HTERT RPE-1 (cell line): Measurements from ENCODE around the gene OSTM1.

Experiments used
- in situ Hi-C: fragments of 300-500 bp; cut with MboI; formaldehyde crosslinking; loops from 4 replicates; pipeline ENCODE4 v1.14.3; 2020; ENCODE audit warnings: low sequenced_read_pairs

OSTM1 gene, protein sequence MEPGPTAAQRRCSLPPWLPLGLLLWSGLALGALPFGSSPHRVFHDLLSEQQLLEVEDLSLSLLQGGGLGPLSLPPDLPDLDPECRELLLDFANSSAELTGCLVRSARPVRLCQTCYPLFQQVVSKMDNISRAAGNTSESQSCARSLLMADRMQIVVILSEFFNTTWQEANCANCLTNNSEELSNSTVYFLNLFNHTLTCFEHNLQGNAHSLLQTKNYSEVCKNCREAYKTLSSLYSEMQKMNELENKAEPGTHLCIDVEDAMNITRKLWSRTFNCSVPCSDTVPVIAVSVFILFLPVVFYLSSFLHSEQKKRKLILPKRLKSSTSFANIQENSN

DNA sequence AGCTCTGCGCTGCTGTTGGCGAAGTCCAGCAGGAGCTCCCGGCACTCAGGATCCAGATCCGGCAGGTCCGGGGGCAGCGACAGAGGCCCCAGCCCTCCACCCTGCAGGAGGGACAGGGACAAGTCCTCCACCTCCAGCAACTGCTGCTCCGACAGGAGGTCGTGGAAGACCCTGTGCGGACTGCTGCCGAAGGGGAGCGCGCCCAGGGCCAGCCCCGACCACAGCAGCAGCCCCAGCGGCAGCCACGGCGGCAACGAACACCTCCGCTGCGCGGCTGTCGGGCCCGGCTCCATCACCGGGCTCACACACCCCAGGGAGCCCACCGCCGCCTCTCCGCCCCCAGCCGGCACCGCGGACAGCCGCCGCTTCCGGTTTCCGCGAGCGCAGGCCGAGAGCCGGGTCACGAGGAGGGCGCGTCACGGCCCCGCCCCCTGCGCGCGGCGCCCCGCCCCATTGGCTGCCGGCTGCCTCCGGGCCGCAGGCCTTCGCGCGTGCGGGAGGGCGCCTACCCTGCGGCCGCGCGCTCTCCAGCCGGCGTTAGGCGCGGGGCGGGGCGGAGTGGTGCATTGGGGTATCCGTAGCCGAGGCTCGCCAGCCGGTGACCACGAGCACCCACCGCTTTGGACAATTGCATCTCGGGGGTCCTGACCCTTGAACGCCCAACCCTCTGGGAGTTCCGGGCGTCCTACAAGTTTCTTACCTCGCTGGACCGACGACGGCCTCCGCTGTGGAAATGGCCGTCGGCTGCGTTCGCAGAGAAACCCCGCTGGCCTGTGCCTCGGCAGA, at the start of gene OSTM1:
Gene OSTM1 (minus strand): TSS at position 383 of the 786 bp plus-strand sequence. CDS start 90 bp downstream, at position 293.
- in situ Hi-C loops, result no loop called here

DNA sequence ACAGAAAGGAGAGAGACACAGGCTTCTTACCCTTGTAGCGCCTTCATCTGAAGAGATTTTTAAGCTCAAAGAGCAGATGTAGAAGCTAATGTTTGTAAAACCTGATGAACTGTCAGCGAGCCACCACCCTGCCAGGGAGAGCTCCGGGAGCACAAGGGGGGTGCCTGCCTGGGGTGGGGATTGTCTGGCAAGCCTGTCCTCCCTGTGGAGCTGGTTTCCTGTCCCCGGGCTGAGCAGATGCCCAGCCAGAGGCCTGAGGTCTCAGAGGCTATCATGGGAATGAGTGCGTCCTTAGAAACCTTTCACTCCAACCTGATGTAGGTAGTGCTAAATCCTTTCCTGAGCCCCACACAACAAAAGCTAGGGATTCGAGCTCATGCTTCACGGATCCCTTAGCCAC, 49.4 kb upstream of the OSTM1 start:
- in situ Hi-C loops, result no loop called here

GRCh38 chr6:108123481-108123929, 49.0 kb upstream of the OSTM1 start:
- in situ Hi-C loops, result no loop called here

DNA sequence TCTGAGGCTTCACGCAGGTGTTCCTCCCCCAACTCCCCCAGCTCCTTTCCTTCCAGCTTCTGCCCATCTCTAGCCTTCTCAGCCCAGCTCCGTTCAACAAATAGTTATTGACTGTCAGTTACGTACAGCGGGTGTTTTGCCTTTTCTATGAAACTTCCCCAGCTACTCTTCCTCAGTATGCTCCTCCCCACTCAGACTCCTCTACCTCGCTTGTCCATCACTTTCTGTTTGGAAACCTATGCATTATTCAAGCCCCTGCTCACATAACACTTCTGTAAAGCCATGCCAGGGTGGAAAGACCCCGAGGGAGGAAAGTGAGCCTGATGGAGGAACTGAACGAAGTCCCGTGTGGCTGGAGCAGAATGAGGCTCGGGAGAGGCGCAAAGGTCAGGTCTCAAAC, 47.1 kb upstream of the OSTM1 start:
- in situ Hi-C loops, result no loop called here

DNA sequence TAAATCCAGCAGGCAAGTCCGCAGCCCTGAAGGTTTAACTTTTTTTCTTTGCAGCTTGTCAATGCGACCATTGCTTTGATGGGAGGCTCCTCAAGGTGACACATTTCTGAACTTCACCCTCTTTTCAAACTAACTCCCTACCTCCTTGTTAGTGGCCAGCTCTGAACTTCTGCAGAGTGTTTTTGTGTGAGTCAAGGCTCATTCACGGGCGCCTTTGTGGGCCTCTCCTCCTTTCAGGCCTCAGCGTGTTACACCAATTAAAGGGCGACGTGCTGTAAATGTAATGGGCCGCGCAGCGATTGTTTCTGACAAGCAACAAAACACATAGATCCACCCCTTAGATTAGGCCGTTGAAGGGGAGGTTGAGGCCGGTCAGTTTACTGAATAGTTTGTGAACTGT, 45.8 kb upstream of the OSTM1 start:
- in situ Hi-C loops, result no loop called here

- in situ Hi-C loops, result no loop called here
These were observed 45.2 kb upstream of the OSTM1 start for GRCh38 chr6:108119769-108120141.

DNA sequence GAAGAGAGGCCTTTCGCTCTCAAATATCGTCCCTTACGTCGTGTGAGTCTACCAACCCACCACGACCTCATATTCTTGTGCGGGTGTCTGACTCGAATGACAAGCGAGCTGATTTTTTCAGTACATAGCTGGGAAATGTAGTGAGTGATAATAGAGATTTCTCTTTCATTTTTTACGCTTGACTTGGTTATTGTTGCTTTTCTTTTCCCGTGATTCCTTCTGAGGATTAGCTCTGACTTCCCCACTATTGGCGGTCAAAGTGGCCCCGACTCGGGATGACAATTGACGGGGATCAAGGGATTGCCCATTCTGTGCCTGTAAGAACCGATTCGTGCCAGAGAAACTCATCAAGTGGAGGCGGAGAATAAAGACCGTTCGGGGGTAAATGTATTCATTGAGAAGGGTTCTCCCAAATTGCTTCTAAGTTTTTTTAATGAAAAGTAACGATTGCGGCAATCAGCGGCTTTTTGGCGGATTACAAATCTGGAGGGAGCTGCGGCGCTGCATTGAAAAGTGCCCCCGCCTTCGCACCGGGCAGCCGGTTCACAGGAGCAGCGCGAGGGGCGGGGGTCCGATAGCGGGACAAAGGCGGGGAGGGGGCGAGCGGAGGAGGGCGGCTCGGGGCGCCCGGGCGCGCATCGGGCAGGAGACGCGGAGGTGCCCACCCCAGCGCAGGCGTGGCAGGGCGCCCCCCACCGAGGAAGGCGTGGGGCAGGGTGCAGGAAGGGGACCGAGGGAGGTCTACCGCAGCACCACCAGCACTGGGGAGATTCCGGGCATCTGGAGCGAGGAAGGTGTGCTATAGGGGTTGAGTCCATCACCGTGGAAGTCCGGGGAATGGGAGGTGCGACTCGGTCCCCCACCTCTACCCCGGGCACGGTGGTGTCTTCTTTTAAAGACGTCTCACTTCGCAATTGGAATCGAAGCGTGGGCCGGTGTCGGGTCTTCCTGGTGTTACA, 44.5 kb upstream of the OSTM1 start:
- in situ Hi-C loops, result no loop called here

- in situ Hi-C loops, result no loop called here
These were observed 43.8 kb upstream of the OSTM1 start for GRCh38 chr6:108118359-108118724.

- in situ Hi-C loops, result no loop called here
These were observed 43.2 kb upstream of the OSTM1 start for GRCh38 chr6:108117427-108118358.

DNA sequence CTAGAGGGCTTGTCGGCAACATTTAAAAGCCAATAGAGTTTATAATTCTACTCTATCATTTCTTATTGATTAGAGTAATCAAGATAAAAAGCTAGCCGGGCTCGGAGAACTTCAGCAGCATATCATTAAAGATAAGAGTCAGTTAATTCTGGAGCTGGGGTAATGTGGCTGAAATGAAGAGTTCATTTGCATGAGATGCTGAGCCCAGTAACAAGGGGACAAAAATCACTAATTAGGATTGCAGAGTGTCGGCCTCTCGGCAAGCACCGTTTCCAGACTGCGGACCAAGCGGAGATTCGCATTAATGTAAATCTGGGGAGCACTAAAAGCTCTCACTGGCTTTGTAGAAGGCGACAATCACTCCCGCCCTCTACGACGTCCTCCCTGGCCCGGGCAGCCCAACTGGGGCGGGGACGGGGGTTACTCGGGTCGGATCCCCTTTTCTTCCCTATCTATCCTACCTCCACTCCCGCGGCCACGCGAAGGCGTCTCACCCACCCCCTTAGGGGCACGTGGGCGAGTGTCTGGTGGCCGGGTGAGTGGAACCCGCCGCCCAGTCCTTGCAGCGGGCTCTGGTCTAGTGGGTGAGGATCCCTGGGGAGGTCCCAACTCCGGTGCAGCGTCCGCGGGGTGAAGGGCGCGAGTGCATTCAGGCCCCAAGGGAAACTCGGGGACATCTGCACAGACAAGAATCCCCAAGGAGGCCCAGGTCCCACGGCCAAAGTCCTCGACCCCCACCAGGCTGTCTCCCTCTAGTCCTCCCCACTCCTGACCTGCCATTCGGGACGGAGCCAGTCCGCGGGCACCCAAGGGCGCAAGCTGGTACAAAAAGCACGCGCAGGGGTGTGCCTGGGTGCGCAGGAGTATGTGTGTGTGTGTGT, 42.2 kb upstream of the OSTM1 start:
- in situ Hi-C loops, result no loop called here

DNA sequence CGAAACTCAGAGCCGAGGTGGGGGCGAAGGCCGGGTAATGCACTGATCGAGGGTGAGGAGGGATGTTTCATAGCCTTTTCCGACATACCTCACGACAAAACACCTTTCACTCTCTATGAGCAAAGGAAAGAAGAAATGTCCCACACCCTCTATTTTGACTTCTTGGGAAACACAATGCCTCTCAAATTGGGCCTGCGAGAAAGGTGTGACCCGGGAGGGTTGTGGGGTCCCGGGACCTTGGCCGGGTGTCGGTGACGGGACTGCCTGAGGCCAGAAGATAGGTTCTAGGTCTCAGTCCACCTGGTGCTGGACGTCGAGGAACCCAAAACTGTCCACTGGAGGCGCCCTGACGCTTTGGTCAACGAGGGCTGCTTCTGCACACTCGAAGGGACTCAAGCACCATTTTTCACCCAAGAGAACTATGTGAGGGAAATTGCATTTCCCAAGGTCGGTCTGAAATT, 41.1 kb upstream of the OSTM1 start:
- in situ Hi-C loops, result no loop called here

- in situ Hi-C loops, result no loop called here
These were observed 40.5 kb upstream of the OSTM1 start for GRCh38 chr6:108114841-108115597.

DNA sequence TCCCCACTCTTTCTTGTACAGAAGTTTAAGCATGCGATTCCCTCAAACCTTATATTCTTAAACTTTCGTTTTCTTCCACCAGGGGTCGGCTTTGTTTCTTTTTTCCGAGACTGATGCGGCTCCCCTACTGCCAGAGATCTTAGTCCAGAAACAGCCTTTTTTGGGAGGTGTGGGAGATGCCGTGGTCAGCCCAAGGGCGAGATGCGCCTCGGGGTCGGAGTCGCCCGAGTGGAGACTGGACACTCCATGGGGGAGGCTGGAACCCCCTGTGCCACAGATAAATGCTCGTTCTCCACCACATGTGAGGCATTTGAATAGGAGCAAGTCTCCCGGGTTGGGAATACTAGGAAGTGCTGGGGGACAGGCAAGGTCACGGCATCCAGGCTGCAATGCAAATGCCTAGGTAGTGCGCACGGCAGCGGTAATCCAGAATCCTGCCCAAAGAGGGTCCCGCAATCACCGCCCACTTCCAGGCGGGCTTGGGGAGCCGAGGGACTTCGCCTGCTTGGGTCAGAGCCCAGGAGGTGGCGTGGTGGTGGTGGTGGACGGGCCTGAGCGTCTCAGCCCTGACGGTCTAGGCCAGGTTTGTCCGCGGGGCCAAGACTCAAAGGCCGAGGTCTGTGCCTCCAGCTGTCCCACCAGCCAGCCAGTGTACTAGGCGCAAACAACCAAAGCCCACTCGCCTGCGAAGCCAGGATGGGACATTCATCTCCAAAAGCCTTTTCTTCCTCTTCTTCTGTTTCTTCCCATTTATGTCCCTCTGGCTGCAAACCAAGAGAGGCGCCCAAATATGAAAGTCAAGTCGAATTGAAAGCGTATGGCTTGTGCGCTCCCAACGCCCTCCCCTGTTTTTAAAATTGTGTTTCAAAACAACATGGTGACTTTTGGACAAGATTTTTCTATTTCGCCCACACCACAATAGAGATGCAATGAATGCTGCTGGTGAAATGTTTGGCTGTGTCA, 39.3 kb upstream of the OSTM1 start:
- in situ Hi-C loops, result no loop called here

DNA sequence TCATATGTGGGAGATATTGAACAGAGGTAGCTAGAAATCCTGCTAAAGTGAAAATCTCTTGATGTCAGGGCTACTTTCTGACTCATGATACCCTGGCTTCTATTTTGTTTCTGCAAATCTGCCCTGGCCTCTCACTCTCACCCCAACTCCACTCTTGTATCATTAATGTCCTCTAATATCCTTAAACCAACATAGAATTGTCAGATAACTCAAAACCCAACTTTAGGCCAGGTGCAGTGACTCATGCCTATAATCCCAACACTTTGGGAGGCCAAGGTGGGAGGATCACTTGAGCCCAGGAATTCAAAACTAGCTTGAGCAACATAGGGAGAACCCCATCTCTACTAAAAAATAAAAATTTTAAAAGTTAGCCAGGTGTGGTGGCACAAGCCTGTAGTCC, 33.8 kb upstream of the OSTM1 start:
- in situ Hi-C loops, result no loop called here

GRCh38 chr6:108107102-108107501, 32.6 kb upstream of the OSTM1 start:
- in situ Hi-C loops, result no loop called here

GRCh38 chr6:108106694-108107093, 32.2 kb upstream of the OSTM1 start:
- in situ Hi-C loops, result no loop called here

- in situ Hi-C loops, result no loop called here
These were observed 31.7 kb upstream of the OSTM1 start for GRCh38 chr6:108106261-108106660.
